22Rv1 (cell line): ENCODE data around the gene CLEC7A.

ENCODE experiments used
- H3K27ac ChIP-seq: fragments of 450-650 bp; 2 replicates; pipeline ENCODE4 v1.5.1; 2017
- ZFX ChIP-seq: fragments of 450-650 bp; IDR thresholded peaks from 2 replicates; pipeline ENCODE4 v1.6.1; 2017; ENCODE audit warnings: antibody characterized with exemption, borderline replicate concordance
- TF ChIP-seq, protein P1 (sequence below): fragments of 450-650 bp; IDR thresholded peaks from 2 replicates; pipeline ENCODE4 v1.5.1; 2017; ENCODE audit warnings: mild to moderate bottlenecking

Gene CLEC7A

DNA sequence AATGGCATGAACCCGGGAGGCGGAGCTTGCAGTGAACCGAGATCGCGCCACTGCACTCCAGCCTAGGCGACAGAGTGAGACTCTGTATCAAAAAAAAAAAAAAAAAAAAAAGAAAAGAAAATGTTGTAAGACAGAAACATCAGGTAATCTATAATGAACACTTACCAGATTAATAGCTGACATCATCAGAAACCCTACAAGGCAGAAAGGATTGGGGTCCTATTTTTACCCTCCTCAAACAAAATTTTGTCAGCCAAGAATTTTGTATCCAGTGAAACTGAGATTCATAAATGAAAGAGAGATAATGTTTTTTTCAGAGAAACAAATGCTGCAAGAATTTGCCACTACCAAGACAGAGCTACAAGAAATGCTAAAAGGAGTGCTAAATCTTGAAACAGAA, 45.3 kb downstream of the CLEC7A start:
- TF ChIP-seq, protein P1, sequence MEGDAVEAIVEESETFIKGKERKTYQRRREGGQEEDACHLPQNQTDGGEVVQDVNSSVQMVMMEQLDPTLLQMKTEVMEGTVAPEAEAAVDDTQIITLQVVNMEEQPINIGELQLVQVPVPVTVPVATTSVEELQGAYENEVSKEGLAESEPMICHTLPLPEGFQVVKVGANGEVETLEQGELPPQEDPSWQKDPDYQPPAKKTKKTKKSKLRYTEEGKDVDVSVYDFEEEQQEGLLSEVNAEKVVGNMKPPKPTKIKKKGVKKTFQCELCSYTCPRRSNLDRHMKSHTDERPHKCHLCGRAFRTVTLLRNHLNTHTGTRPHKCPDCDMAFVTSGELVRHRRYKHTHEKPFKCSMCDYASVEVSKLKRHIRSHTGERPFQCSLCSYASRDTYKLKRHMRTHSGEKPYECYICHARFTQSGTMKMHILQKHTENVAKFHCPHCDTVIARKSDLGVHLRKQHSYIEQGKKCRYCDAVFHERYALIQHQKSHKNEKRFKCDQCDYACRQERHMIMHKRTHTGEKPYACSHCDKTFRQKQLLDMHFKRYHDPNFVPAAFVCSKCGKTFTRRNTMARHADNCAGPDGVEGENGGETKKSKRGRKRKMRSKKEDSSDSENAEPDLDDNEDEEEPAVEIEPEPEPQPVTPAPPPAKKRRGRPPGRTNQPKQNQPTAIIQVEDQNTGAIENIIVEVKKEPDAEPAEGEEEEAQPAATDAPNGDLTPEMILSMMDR = no peak
- no peak for TF ChIP-seq ZFX
- no peak overlapping the region for H3K27ac ChIP-seq

DNA sequence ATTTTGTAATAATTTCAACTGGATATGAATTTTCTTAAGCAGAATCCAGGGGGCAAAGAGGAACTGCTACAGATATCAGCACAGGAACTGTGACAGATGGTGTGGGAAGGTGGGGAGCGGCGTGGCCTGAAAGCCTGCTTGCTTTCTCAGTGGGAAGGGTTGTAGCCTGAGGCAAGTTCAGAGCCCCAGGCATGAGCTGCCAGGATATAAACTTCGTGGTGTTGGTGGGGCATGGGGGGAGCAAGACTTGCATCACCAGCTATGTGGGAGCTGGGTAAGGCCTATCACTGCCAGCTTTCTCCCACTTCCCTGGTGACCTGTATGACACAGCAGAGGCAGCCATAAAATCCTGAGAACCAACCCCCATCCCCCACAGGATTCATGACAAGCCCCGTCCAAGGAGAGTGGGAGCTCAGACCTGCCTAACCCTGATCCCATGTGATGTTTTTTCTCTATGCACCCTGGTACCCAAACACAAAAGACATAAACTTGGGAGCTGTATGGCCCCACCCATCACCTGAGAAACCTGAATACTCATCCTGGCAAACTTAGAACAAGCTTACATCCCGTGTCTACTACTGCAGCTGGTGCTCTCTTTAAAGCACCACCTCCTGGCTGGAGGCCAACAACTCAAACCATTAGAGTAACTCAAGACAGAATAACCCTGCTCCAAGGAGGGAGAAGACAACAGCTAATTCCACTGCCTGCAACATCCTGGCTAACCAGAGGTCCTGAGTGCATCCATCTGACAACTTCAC, 47.7 kb downstream of the CLEC7A start:
- H3K27ac ChIP-seq = no peak overlapping the region
- TF ChIP-seq ZFX = no peak
- TF ChIP-seq, protein P1 = no peak

DNA sequence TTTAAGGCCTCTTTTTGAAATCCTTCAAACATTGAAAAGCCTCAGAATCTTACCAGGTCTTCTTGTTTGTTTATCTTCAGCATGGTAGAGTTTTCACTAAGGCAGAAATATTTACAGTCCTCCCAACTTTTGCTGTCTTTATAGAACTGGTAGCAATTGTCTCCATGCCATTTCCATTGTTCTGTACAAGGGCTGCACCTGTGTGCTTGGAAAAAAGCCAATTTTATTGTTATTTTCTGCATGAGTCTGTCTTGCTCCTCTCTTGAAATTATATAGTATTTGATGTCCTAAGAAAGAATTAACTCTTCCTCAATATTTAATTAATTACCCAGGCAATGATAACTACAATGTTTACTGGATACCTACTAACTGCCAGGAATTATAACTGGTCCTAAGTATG, 54.5 kb downstream of the CLEC7A start:
- H3K27ac ChIP-seq = no peak overlapping the region
- TF ChIP-seq, protein P1 = no peak
- TF ChIP-seq ZFX = 0 out of 2 replicates have a peak, but pooled peaks have one; percentile 35

DNA sequence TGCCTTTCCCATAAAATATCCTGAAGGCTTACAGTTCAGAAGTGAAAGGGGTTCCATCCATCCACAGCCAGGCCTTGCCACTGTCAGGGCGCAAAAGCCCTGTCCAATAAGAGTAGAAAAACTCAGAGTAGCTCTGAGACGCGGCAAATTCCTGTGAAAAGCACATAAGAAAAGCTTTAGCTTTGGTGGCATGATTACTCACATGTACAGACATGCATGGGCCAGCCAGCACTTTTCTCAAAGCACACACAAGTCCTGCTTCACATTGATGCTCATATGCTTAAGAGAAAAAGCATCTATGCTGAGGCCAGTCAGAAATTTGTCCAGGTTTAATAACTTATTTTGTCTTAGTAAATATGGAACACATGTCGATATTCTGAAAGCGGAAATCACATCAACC, 56.7 kb downstream of the CLEC7A start:
- H3K27ac ChIP-seq = no peak overlapping the region
- no peak for TF ChIP-seq ZFX
- TF ChIP-seq, protein P1 = no peak

DNA sequence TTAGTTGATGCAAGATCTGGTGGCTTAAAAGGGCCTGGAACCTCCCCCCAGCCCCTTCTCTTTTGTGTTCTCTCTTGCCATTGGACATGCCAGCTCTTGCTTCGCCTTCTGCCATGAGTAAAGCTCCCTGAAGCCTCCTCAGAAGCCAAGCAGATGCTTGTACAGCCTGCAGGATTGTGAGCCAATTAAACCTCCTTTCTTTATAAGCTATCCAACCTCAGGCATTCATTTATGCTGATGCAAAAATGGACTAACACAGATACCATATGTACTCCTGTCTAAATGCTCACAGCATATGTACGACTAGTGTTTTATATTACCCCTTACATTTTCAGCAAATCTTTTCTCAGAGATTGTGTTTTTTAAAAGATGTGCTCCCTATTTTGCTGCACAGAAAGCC, 57.9 kb downstream of the CLEC7A start:
- no peak overlapping the region for H3K27ac ChIP-seq
- TF ChIP-seq ZFX = no peak
- TF ChIP-seq, protein P1 = no peak

DNA sequence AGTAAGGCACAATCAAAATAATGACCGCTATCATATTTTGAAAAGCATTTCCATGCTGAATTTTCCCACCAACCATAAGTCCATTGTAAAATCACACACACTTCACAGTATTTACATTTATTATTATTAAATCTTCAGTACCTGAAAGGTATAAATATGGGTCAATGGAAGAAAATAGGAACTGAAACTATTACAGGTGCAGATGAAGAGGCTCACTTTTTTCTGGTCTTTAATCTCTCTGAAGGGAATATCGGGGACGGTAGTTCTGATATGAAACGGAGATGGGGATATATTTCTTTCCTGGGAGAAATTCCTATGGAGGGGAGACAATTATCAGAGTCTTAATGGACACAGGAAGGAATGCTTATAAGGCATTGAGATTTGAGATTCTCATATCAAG, 59.6 kb downstream of the CLEC7A start:
- TF ChIP-seq ZFX = no peak
- TF ChIP-seq, protein P1 = no peak
- H3K27ac ChIP-seq = no peak overlapping the region

DNA sequence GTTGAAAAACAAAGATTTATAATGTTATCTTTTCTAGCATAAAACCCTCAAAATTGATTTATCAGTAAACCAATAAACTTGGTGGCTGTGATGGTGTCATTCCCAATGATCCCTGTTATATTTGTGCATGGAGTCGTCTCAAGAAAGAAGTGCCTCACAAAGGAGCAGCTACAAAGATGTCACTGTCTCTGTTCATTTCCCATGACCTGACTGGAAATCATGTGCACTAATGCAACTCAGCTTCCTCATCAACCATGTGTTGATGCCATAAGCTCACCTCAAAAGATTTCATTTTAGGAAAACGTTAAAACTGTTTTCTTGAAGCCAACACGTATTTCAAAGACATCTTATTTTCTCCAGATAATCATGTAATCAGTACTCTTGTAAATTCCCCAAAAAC, 60.0 kb downstream of the CLEC7A start:
- TF ChIP-seq, protein P1 = no peak
- TF ChIP-seq ZFX = no peak
- H3K27ac ChIP-seq = no peak overlapping the region
